AG09319 (cell line): Measurements from ENCODE around the gene DPH2.

Experiments
- DNase-seq: peaks from one replicate; pipeline ENCODE4 v3.0.0-alpha.2; 2010; ENCODE audit warnings: low read depth; ENCODE audit errors: extremely low read depth
- TF ChIP-seq, protein P1 (sequence below): IDR thresholded peaks from 2 replicates; pipeline ENCODE4 v1.5.1; 2011; ENCODE audit warnings: low read depth, mild to moderate bottlenecking, inconsistent platforms, low read length, moderate library complexity

The DPH2 gene

DNA sequence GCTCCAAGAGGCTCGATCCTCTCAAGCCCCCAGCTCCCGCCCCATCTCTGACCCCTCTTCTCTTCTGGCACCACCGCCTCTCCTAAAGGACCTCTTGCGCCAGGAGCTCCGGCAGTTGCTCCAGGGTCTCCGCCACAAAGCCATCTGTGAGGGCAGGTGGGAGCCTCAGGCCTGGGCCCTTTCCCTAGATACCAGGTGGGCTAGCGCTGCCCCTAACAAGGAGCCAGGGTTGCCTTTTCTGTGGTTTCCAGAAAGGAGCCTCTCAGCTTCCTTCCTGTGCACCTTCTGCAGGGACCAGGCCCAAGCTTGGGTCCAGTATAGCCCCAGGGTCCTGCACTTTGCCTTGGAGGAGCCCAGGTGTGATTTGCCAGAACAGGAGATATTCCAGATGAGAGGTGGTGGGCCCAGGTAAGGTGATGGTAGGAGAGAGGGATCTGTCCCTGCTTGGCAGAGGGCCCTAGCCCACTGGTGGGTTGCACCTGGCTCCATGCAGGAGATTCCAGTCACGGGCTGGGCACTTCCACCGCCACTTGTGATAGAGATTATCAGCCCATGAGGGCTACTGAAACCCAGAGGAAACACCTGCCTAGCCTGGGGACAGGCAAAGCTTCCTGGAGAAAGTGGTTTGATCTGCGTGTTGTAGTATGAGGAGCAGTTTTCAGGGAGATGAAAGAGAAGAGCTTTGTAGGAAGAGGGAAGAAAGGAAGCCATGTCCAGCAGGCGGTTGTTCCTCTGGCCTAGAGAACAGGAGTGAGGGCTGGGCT is 22.6 kb downstream of the DPH2 start:
- TF ChIP-seq, protein P1, sequence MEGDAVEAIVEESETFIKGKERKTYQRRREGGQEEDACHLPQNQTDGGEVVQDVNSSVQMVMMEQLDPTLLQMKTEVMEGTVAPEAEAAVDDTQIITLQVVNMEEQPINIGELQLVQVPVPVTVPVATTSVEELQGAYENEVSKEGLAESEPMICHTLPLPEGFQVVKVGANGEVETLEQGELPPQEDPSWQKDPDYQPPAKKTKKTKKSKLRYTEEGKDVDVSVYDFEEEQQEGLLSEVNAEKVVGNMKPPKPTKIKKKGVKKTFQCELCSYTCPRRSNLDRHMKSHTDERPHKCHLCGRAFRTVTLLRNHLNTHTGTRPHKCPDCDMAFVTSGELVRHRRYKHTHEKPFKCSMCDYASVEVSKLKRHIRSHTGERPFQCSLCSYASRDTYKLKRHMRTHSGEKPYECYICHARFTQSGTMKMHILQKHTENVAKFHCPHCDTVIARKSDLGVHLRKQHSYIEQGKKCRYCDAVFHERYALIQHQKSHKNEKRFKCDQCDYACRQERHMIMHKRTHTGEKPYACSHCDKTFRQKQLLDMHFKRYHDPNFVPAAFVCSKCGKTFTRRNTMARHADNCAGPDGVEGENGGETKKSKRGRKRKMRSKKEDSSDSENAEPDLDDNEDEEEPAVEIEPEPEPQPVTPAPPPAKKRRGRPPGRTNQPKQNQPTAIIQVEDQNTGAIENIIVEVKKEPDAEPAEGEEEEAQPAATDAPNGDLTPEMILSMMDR = no peak
- DNase-seq = no peak

DNA sequence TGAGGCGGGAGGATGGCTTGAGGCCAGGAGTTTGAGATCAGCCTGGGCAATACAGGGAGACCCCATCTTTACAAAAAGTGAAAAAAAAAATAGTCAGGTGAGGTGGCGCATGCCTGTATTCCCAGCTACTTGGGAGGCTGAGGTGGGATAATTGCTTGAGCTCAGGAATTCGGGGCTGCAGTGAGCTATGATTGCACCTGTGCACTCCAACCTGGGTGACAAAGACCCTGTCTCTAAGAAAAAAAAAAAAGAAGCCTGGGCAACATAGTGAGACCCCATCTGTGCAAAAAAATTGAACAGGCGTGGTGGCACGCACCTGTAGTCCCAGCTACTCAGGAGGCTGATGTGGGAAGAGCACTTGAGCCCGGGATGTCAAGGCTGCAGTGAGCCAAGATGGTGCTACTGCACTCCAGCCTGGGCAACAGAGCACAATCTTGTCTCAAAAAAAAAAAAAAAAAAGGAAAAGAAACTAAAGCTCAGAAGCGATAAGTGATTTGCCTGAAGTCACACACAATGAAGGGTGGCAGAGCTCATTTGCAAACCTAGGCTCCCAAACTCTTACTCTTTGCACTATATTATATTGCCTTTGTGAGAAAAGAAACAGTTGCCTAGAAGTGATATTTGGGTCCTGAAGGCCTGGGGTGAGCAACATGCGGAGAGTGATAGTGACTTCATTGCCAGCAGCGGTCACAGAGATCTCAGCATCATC is 23.6 kb downstream of the DPH2 start:
- no peak for DNase-seq
- TF ChIP-seq, protein P1 = no peak

DNA sequence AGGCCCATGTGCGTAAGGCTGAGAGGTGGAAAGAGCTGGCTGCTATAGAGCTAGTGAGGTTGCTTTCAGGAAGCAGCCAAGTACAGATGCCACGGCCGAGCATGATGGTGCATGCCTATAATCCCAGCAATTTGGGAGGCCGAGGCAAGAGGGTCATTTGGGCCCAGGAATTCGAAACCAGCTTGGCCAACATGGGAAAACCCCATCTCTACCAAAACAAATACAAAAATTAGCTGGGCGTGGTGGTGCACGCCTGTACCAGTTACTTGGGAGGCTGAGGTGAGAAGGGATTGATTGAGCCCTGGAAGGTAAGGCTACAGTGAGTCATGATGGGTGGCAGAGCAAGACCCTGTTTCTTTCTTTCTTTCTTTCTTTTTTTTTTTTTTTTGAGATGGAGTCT is 24.3 kb downstream of the DPH2 start:
- TF ChIP-seq, protein P1 = no peak
- no peak for DNase-seq

DNA sequence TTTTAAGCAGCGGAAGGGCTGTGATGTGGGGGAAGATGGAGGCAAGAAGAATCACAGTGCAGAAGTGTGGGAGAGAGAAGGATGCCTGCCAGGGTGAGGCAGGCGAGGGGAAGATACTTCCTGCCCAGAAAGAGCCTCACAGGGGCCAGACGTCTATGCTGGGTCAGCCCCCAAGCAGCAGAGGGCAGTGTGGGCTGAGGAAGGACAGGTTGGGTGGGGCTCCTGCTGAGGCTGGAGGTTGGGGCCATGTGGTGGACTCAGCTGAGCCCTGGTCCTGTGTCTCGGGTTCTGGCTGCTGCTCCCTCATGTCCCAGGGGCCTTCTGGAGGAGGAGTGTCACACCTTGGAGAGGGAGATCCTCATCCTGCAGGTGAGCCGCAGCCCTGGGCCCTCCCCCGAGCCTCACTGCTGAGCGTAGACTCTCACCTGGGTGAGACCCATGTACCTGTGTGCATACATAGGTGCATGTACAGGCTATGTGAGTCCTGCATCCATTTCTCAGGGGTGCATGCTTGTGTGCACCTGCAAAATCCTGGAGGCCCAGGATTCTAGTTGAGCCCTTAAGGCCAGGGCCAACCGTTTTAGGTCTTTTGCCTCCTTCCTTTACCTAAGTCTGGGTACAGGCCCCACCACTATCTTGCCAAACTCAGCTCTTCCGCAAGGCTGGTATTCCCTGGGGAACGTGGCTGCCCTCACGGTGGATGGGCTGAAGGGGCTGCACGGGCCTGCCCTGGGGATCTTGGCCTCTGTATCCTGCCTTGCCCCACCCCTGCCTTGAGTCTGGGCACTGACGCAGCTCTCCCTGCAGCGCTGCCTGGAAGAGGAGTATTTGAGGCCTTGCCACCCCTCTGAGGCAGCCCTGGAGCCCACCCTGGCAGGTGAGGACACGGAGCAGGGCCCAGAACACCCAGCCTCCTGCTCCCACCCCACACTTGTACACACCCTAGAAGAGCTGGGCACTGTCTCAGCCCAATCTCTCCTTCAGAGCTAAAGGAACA is 25.3 kb downstream of the DPH2 start:
- DNase-seq = no peak
- TF ChIP-seq, protein P1 = peak; percentile 38

DNA sequence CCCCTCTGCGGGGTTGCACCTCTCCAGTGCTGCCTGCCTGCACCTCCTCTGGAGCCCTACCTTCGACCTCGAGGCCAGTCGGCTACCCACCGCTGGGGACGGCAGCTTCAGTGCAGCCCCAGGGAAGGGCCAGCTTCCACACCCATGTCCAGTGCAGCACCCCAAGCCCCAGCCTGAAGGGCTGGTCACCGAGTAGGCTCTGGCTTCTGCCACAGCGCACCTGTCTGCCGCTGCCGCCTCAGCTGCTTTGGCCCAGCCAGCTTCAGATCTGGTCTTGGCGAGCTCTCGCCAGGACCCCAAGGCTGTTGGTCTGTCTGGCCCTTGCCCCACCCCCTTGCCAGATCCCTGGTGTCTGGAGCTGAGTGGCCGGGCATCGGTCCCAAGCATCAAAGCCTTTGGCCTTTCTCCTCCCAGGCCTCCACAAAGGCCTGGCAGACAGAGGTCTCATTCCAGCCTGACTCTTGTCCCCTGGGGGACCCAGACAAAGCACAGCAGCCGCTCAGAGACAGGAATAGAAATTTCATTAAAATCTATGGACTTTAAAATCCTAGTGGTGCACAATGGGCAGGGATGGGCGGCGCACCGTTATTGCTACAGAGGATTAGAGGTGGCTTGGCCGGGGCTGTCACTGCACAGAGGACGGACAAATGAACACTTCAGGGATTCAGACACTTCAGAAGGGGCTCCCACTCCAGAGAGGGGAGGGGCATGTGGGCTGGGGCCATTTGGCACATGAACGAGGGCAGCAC is 26.3 kb downstream of the DPH2 start:
- DNase-seq = no peak
- TF ChIP-seq, protein P1 = no peak

DNA sequence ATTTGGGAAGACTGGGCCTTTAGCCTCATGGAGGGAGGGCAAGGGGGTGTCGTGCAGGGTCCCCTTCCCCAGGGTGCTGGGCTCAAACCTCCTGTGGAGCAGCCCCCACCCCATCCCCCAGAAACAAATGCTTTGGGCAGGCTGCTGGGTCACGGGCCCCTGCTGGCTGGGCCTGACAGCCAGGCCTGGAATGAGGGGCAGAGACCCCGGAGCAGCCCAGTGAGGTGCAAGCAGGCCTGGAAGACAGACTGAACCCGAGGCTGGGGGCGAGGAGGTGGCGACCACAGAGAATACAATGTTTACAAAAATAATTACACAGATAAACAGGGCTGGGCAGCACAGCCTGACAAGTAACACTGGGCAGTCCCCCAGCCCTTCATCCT is 26.9 kb downstream of the DPH2 start:
- DNase-seq = no peak
- TF ChIP-seq, protein P1 = no peak
